GM23338 (cell line): Measurements from ENCODE around the gene TLX3. TPM values are rescaled to one million over a fixed set of nuclear protein-coding genes. Genes with fewer than 3 reads are reported as not detected.
"Not testable (repeated sequence)": the region's sequence is repeated elsewhere in the genome, so short reads cannot be mapped to it uniquely, and the experiment has no call there.

Experiments used
- ATAC-seq: fragments of 200-7000 bp; cut with Tn5 transposase; 3 replicates; pipeline ENCODE4 v1.9.1; 2020
- DNase-seq: peaks from one replicate; pipeline ENCODE4 v3.0.0-alpha.2; 2015; ENCODE audit warnings: low spot score
- H2AFZ ChIP-seq: fragments of 200-600 bp; sonication (generic); 2 replicates; pipeline ENCODE4 v1.8.0; 2016; ENCODE audit warnings: antibody characterized with exemption, mild to moderate bottlenecking, moderate library complexity
- H3F3A ChIP-seq: fragments of 200-600 bp; sonication (generic); replicated peaks from 2 replicates; pipeline ENCODE4 v1.8.0; 2017; ENCODE audit warnings: antibody characterized with exemption, mixed run types, low read depth
- H3K27ac ChIP-seq: fragments of 200-600 bp; sonication (generic); 2 replicates; pipeline ENCODE4 v1.6.1; 2016; ENCODE audit warnings: low read depth
- H3K27me3 ChIP-seq: fragments of 200-600 bp; sonication (generic); 2 replicates; pipeline ENCODE4 v1.8.0; 2016; ENCODE audit warnings: mild to moderate bottlenecking, mixed run types, moderate library complexity; ENCODE audit not compliant: insufficient read depth
- H3K36me3 ChIP-seq: fragments of 200-600 bp; sonication (generic); 2 replicates; pipeline ENCODE4 v1.8.0; 2016; ENCODE audit warnings: mild to moderate bottlenecking; ENCODE audit not compliant: insufficient read depth
- H3K4me1 ChIP-seq: fragments of 200-600 bp; sonication (generic); 2 replicates; pipeline ENCODE4 v1.8.0; 2016; ENCODE audit warnings: mild to moderate bottlenecking, moderate library complexity; ENCODE audit not compliant: insufficient read depth
- H3K4me2 ChIP-seq: fragments of 200-600 bp; sonication (generic); 2 replicates; pipeline ENCODE4 v1.7.1; 2017; ENCODE audit warnings: mixed run types
- H3K4me3 ChIP-seq: fragments of 200-600 bp; sonication (generic); 2 replicates; pipeline ENCODE4 v1.6.1; 2016; ENCODE audit warnings: mixed run types
- H3K79me2 ChIP-seq: fragments of 200-600 bp; sonication (generic); replicated peaks from 2 replicates; pipeline ENCODE4 v1.8.0; 2017; ENCODE audit warnings: mild to moderate bottlenecking; ENCODE audit not compliant: insufficient read depth
- H3K9me2 ChIP-seq: fragments of 200-600 bp; sonication (generic); 2 replicates; pipeline ENCODE4 v1.8.0; 2017; ENCODE audit not compliant: insufficient read depth
- H4K20me1 ChIP-seq: fragments of 200-600 bp; sonication (generic); replicated peaks from 2 replicates; pipeline ENCODE4 v1.8.0; 2017; ENCODE audit warnings: mild to moderate bottlenecking; ENCODE audit not compliant: insufficient read depth
- H3K27ac Mint-ChIP-seq: 2 replicates; pipeline ENCODE4 v1.8.0; 2020; ENCODE audit warnings: inconsistent platforms, mild to moderate bottlenecking, moderate library complexity, mixed read lengths
- H3K27me3 Mint-ChIP-seq: 3 replicates; pipeline ENCODE4 v1.8.0; 2022; ENCODE audit warnings: low read depth, mild to moderate bottlenecking, moderate library complexity, mixed read lengths, inconsistent platforms; ENCODE audit not compliant: insufficient read depth, poor library complexity
- H3K36me3 Mint-ChIP-seq: 3 replicates; pipeline ENCODE4 v1.8.0; 2021; ENCODE audit warnings: low read depth, mild to moderate bottlenecking, inconsistent platforms, moderate library complexity, mixed read lengths
- H3K4me1 Mint-ChIP-seq: 3 replicates; pipeline ENCODE4 v1.8.0; 2020; ENCODE audit warnings: mild to moderate bottlenecking, inconsistent platforms, mixed read lengths
- H3K4me3 Mint-ChIP-seq: 3 replicates; pipeline ENCODE4 v1.8.0; 2021; ENCODE audit warnings: moderate library complexity, mild to moderate bottlenecking, inconsistent platforms, mixed read lengths
- H3K9me3 Mint-ChIP-seq: 3 replicates; pipeline ENCODE4 v1.8.0; 2020; ENCODE audit warnings: moderate library complexity, mild to moderate bottlenecking, inconsistent platforms, mixed read lengths
- polyA plus RNA-seq: library from polyadenylated mRNA; unstranded; fragments of >200 nt; fragmentation: Nextera tagmentation; extraction: Ambion mirVana; gene quantifications from 2 replicates; pipeline ENCODE4 v1.2.1, GENCODE V29; 2016
- small RNA-seq: library from RNA; depleted of rRNA; stranded (forward); fragments of <200 nt; gene quantifications from one replicate; pipeline ENCODE3, GENCODE V24; 2014; ENCODE audit warnings: low replicate concordance
- total RNA-seq: library from RNA; depleted of rRNA; stranded (reverse); fragments of >200 nt; shearing (Covaris generic); gene quantifications from 2 replicates; pipeline ENCODE4 v1.2.3, GENCODE V29; 2014; rRNA removed

The TLX3 gene
- total and polyA plus RNA-seq, 2 experiments from 2014 or later = 0.83 TPM; not detected in 1

- not testable (repeated sequence) for DNase-seq, H2AFZ ChIP-seq, H3K27ac ChIP-seq, H3K27me3 ChIP-seq, H3K4me3 ChIP-seq, H3K27me3 Mint-ChIP-seq, H3K4me3 Mint-ChIP-seq, H3F3A ChIP-seq, H3K9me2 ChIP-seq, H3K4me1 Mint-ChIP-seq, H3K36me3 Mint-ChIP-seq, ATAC-seq, H3K79me2 ChIP-seq, H3K4me1 ChIP-seq, H3K9me3 Mint-ChIP-seq, H3K4me2 ChIP-seq, H4K20me1 ChIP-seq, H3K36me3 ChIP-seq
- H3K27ac Mint-ChIP-seq = peak overlapping the region; percentile 15; the same call in 1 of the 2 replicates
Observed at GRCh38 chr5:171361151-171361550, 52.1 kb downstream of the TLX3 start.

Small RNA genes within 50 kb of the gene (small RNA-seq; reads per million reads assigned to genes)
- gene AC091980.1 (not detected), gene RN7SL339P (not detected)

Other genes with a start within 250 kb of the TLX3 start
- gene NPM1, start 78.6 kb downstream of the TLX3 start, total RNA-seq = 2,727 and 5,242 TPM in 2 replicates
- 3,739 and 3,980 TPM in 2 replicates for gene NPM1, start 78.6 kb downstream of the TLX3 start, polyA plus RNA-seq
- 0.56 TPM in 1 of 2 replicates, not detected in the other for gene FGF18, start 110.4 kb downstream of the TLX3 start, total RNA-seq
- gene FGF18, start 110.4 kb downstream of the TLX3 start, polyA plus RNA-seq = 0.75 and 0.86 TPM in 2 replicates